Activated CD4-positive, CD25-positive, alpha-beta regulatory T cell treated with anti-CD3 and anti-CD28 coated beads, Interleukin-2, amount 50 U/mL, for 24 hours (primary cell): ENCODE results near the gene COX4I1.

Experiments used
- ATAC-seq, 2 donors: fragments of 150-1000 bp; cut with Tn5 transposase; one replicate each; pipeline ENCODE4 v1.10.0; 2021; ENCODE audit warnings: mild to moderate bottlenecking in 1 of 2, moderate library complexity in 1 of 2

Gene COX4I1

DNA sequence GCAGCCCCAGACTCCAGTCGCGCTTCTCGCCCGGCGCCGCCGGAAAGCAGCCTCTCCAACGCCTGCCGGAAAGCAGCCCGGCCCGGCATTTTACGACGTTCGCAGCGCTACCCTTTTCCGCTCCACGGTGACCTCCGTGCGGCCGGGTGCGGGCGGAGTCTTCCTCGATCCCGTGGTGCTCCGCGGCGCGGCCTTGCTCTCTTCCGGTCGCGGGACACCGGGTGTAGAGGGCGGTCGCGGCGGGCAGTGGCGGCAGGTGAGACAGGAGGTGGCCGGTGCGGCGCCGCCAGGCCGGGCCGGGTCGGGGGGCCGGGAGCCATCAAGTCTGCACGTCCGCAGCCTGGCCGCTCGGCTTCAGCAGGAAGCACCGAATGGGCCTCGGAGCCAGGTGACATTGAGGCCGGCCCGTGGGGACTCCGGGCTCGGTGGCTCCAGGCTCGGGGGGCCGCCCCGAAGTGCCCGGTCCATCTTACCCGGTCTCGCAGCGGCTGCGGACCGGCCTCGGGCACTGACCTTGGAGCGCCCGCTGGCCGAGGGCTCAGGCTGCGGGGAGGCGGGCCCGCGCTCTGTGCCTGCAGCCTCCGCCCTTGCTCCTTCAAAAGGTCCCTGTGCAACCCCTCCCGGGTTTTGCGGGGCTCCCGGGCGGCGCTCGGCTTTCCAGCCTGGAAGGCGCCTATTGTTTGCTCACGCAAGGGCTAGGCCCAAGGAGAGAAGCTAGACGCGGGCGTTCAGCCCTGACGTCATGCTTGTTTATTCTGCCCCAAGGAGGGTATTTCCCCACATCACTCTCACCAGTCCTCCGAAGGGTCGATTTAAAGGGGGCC lies at the start of gene COX4I1, which contains the start of gene EMC8:
COX4I1 (plus strand) TSS at position 199 of the 824 bp plus-strand sequence. CDS start 1,511 bp downstream, outside the sequence.
EMC8 (minus strand) TSS at position 48 of the 824 bp plus-strand sequence. CDS start 249 bp downstream, outside the sequence.
- ATAC-seq = peak; percentile 93 to 94

DNA sequence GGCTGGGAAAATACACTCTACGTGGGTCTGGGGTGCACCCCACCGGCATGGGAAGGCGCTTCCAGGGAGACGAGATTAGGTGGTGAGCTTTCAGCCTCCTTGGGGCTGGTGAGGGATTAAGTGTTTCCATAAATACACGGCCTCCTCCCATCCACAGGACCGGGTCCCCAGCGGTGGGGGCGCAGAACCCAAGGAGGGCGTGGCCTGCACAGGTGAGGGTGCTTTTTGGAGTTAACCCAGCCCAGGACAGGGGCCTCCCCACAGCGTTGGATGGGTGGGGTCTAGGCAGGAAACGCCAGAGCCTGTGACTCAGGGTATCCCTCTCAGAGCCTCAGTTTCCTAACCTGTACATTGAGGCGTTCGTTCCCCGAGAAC lies 49.7 kb upstream of the COX4I1 start:
- ATAC-seq = no peak

DNA sequence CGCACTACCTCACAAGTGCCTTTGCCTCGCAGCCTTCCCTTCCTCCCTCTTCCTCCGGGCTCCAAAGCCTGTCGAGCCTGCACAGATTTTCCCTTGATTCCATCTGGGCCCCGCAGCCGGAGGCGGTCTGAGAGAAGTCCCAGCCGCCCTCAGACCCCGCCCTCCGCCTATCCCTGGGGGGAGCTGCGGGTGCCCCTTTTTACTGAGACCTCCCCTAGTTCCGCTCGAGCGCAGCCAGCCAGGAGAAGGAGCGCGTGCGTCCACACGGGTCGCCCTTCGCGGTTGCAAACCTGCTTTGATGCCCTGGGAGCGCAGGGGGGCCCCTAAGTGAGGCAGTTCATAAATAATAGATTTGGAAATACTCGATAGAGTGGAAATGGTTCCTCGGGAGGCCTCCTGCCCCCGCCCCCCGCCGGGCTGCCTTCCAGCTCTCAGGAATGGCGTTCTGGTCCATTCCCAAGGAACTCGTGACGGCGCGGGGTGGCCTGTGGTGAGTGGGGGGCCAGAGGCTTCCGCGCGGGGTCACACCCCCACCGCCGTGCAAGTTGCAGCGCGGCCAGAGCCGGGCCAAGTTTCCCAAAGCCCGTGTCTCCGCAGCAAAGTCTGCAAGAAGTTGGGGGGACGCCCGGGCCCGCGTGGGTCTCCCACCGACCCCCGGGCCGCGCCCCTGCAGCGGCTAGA lies 49.2 kb upstream of the COX4I1 start:
- peak in 1 of 2 donors; percentile 26 for ATAC-seq

DNA sequence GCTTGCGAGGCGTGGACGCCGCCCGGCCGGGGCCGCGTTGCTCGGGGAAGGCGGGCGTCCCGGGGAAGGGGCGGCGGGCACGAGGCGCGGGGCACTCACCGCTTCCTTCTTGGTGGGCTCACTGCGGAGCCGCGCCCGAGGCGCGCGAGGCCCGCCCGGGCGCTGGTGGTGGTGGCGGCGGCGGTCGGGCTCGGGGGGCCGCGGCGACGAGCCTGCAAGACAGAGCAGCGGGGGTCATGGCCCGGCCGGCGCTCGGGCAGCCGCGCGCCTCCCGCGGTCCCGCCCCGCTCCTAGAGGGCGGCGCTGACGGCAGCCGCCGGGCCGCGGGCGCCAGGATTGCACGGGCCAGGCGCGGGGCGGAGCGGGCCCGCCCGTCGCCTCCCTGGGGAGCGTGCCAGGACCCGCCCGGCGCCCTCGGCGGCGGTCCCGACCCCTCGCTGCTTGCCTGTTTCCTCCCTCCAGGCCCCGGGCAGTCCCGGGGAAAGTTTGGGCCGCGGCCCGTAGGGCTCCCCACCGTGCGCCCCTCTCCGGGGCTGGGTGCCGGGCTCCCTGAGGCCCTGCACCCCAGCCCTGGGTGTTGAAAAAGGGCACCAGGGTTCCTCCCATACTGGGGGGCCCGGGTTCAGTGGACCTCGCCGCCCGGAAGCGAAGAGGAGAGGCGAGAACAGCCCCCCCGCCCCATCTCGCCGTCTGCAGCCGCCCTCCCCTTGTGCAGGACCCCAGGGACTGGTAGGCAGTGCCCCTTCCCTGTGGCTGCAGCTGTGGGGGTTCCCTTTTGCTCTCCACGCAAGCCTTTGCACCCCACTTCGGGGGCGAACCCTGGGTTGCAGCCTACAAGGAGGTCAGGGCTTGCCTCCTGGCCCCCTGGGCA lies 48.4 kb upstream of the COX4I1 start, which contains the start of gene C16orf74:
C16orf74 (minus strand) TSS at position 270 of the 871 bp plus-strand sequence. CDS start 15,879 bp downstream, outside the sequence.
- ATAC-seq = peak; percentile 72

DNA sequence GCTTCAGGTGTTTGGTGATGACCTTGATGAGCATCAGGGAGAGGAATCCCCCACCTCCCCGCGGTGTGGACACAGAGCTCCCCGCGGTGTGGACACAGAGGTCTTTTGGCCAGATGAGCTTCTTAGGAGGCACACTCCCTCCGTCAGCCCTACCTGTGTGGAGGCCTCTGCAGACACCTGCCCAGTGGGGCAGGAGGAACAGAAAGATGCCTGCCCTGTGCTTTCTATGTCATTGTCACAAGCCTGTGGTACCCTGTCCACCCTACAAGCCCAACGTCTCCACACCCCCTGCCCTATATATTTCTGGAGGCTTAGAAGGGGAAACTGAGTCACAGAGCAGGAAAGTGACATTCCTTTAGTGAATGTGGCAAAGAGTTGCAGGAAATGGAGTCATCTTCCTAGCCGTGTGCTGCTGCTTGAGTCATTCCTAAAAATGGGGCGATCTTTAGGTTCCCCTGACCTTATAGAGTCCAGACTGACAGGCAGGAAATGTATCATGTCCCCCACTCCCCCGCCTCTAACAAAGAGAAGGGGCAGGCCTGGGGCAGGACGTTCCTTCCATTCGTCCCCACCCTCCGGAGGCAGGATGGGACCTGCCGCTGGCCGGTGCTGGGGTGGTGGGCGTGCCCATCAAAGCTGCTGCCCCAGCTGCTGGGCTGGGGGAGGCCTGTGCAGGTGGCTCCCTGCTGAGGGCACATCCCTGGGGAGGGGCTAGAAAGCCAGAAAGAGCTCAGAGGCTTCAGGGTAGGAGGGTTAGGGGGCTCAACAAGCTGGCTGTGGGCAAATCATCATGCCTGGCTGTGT lies 47.6 kb upstream of the COX4I1 start:
- ATAC-seq = no peak

DNA sequence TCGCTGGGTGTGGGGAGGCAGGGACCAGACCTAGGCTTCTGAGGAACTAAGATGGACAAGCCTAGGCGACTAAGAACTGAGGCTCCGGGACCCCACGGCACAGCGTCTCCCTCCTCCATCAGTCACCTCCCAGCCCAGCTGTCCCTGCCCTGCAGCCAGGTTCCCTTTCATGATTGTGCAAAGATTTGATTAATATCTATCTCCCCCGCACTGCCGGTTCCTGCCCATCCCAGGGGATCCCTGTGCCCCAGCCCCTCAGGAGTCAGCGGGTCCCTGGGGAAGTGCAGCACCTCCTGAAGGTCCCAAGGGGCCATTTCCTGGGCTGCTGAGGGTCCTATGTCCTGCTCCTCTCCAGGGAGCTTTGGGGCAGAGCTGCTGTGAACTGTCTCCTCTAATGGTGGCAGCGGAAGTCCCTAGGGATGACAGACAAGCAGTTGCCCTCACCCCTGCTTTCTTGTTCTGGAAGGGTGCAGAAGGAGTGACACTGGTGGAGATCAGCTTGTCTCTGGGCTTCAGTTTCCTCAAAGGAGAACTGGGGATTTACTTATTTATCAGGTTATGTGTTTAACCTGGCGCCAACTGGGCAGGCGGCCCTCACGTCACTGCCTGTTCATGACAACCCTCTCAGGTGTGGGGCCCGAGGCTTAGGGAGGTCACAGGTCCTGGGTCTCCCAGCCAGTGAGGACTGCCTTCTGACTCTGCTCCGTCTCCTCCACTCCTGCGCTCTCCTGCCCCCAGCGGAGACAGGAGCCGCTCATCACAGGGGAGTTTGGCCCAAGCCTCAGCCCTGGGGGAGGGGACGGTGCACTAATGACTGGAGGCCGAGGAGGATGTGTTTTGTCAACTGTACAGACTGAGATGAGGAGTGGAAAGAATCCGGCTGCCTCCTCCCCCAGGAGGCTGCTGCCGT lies 46.7 kb upstream of the COX4I1 start:
- no peak for ATAC-seq

DNA sequence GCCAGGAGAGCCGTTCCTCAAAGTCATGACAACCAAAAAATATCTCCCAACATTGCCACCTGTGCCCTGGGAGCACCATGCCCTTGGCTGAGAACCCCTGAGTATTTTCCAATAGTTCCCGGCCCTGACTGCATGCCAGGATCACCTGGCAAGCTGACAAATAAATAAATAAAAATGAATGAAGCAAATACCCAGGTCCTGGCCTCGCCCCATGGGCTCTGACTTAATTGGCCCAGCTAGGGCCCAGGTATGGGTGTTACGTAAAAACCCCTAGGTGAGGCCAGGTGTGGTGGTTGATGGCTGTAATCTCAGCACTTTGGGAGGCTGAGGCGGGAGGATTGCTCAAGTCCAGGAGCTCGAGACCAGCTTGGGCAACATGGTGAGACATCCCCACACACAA lies 45.9 kb upstream of the COX4I1 start:
- ATAC-seq = no peak

DNA sequence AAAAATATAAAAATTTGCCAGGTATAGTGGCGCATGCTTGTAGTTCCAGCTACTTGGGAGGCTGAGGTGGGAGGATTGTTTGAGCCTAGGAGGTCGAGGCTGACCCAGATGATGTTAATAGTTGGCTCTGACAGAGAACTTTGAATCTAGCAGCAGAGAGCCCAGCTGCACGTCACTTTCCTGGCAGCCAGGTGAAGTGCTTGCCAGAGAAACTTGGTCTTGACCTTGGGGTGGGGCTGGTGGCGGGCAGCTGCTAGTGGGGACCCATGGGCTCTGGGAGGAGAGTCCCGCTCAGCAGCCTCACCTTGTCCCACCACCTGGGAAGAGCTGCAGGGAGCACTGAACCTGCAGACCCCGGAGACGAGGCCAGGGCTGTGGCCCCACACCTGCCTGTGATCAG lies 45.5 kb upstream of the COX4I1 start:
- ATAC-seq = no peak

DNA sequence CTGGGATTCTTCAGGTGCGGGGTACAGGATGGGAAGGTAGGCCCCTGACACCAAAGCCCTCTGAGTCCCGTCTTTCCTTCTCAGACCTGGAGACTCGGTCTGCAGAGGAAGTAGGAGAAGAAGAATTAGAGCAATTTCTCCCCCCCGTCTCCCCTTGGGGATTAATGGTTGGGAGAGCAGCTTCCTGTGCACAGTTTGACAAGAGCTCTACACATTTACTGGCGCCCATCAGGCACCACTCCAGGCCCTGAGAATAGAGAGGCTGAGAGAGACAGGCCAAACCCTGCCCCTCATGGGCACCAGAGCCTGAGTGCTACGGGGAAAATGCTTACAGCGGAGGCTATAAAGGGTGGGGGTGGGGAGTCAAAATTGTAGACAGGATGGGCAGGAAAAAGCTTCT lies 45.1 kb upstream of the COX4I1 start:
- ATAC-seq = no peak

DNA sequence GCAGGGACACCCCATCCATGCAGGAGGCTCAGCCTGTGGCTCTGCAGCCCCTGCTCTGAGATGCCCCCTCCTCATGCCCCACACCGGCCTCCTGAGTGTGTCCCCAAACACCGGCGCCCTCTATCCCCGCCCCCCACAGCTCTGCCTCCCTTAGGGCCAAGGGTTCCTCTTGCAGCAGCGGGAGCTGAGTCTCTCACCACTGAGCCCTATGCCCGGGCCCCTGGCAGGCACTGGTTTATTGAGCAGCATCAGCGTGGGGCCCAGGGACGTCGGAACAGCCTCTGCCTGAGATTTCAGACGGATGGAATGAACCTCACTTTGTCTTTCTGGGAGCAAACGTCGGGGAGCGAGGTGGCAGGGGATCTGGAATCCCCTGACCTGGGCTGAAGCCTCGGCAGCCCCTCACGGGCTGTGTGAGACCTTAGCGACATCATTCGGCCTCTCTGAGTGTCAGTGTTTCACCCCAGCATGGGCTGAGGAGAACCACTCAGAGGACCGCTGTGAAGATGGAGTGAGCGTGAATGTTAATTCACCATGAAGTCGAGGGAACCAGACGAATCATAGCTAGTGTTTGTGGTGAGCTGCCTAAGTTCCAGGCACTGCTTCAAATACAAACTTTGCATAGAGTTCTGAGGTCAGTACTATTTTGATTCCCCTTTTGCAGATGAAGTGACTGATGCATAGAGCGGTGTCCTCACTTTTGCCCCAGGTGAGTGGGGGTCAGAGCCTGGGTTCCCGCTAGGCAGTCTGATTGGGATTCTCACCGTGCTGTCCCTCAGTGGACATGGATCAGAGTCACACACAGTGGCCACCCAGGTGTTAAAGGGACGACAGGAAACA lies 43.3 kb upstream of the COX4I1 start:
- ATAC-seq = peak; percentile 39 to 41

DNA sequence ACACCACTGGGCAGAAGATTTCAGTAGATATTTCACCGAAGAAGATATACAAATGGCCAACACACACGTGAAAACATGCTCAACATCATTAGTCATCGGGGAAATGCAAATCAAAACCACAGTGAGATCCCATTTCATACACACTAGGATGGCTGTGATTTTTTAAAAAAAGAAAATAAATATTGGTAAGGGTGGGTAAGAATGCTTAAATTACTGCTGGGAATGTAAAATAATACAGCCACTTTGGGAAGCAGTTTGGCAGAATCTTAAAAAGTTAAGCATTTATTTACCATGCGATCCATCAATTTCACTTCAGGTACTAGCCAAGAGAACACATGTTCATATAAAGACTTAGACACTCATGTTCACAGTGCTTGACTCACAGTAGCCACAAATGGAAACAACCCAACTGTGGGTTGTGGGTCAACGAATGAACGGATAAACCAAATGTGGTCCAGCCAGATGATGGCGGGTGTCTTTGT lies 42.1 kb upstream of the COX4I1 start:
- no peak for ATAC-seq

DNA sequence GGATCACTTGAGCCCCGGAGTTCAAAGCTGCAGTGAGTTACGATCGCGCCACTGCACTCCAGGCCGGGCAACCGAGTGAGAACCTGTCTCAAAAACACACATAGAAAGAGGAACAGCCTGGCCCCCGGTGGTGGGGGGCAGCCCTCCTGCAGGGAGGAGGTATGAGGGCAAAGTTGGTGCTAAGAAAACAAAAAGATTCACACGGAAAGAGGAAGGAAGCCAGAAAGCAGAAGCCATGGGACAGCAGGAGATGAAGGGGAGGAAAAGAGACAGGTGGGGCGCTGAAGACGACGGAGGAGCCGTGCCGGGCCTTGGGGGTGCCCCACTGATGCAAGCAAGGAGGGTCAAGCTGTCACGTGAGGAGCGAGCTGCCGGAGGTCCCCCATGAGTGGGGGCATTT lies 40.4 kb upstream of the COX4I1 start:
- ATAC-seq = no peak

DNA sequence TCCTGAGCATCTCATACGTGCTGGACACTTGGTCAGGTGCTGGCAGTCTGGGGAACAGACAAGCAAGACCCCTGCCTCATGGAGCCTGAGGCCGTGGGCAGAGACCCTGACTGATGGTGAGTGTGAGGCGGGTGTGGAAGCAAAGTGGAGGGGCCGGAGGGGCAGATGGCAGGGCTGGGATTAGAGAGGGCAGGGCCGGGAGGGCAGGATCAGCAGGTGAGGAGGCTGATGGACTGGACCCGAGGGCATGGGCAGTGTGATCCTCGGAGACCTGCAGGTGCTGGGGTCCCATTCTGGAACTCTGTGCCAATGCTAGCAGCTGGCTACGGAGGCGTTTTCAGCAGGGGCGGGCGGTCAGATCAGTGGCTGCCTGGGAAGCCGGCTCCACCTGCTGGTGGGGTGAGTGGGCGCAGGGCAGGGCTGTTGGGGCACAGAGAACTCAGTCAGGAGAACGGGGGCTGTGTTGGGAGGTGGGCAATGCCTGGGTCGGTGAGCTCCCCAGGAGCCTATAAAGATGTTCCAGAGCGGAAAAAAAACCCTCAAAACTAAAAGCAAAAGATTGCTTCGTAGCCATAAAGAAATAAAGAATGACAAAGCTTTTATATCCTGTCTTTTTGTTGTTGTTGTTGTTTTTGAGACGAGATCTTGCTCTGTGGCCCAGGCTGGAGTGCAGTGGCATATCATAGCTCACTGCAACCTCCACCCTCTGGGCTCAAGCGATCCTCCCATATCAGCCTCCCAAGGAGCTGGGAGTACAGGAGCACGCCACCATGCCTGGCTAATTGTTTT lies 39.7 kb upstream of the COX4I1 start:
- ATAC-seq = no peak

DNA sequence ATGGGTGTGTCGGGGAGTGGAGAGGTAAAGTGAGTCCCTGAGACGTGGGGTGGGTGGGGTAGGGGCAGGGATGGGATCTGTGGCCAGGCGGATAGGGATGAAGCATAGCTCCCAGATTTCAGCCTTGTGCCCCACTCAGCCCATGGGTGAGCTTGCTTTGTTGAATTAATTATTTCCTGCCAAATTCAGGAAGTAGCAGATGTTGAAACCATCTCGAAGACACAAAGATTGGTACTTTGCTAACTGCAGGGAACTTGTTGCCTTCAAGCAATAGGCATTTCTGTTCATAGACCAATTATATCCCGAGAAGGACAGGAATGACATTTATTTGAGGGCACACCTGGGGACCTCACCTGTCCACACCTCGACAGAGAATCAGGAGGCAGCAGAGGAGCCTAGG lies 37.6 kb upstream of the COX4I1 start:
- no peak for ATAC-seq

DNA sequence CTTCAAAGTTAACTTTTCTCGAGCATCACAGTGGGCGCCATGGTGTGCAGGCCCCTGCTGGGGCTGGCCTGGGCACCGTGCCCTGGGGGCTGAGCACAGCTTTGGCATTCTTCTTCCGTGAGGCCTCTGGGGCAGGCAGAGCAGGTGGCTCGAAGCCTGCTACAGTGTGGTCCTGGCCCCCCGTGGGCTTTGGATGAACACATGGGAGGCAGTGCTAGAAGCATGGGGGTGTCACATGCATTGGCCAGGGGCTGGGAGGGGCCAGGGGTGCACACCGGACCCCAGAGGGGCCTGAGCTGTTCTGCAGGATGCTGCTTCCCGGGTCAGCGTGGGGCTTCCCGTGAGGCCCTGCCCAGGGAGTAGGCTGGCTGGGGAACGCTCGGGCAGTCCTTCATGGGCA lies 36.5 kb upstream of the COX4I1 start:
- ATAC-seq = no peak

DNA sequence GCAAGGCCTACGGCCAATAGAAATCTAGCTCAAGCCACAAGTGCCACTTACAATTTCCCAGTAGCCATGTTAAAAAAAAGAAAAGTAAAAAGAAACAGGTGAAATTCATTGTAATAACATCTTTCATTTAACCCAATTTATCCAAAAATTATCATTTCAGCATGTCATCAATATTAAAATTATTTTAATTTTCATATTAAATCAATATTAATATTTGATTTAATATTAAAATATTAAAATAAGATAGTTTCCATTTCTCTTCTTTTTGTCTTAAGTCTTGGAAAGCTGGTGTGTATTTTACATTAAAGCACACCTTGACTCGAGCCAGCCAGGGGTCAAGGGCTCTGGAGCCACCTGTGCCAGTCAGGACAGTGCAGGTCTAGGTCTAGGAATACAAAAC lies 35.9 kb upstream of the COX4I1 start:
- ATAC-seq = no peak

DNA sequence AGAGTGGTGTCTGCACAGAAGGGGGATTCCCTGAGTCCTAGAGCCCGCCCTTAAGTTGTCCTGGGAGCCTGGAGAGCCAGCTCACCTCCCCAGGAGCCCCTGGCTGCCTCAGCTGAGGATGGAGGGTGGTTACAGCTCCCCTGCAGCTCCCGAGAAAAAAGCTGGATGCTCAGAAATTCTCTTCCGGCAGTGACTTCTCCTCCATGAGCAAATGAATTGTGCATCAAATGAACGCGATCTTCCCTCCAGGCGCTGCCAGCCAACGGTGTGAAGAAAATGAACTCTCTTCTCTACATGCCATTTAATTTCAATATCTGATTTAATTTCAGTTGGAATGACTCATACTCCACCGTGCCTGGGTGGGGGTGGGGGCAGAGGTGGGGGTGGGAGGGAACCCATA lies 34.3 kb upstream of the COX4I1 start:
- ATAC-seq = no peak

DNA sequence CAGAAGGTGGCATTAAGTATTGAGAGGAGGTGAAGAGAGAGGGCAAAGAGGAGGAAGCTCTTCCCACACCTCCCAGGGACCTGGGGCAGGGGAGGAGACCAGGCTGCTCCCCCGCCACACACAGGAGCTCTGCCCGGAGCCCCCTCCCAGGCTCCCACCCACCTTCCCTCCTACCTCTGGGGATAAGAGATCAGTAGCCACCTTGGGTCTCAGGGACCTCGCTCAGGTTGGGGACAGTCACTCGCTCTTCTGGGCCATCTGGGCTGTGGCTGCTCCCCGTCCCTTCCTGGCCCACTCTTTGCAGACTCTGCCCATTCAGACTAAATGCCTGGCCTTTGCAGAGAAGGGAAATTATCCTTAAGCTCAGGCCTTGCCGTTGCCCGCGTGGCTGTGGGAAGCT lies 33.7 kb upstream of the COX4I1 start:
- no peak for ATAC-seq

DNA sequence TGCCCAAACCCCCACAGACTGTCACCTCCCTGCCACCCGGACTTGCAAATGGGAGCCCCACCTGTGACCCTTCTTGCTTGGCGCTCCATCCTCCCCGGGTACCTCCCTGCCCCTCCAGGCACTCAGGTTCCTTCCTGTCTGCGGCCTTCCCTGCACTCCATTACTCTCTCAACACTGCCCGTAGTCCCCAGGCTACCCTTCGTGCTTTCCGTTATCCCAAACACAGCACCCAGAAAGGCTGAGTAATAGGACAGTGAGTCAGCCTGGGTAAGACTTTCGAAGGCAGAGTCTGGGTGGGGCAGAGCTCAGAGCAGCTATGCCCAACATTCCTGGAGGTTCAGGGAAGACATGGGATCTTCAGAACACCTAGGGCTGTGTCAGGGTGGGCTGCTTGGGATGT lies 32.0 kb upstream of the COX4I1 start:
- ATAC-seq = no peak
